ENCODE data around the gene FBXL16. TPM values are rescaled to one million over a fixed set of nuclear protein-coding genes. Genes with fewer than 3 reads are reported as not detected.

The FBXL16 gene
- total and polyA plus RNA-seq, 2 of the 13 experiments (the other 11 are each of a cell fraction or from before 2014, with no cell fraction given), result 0.22 to 2.0 TPM

DNA sequence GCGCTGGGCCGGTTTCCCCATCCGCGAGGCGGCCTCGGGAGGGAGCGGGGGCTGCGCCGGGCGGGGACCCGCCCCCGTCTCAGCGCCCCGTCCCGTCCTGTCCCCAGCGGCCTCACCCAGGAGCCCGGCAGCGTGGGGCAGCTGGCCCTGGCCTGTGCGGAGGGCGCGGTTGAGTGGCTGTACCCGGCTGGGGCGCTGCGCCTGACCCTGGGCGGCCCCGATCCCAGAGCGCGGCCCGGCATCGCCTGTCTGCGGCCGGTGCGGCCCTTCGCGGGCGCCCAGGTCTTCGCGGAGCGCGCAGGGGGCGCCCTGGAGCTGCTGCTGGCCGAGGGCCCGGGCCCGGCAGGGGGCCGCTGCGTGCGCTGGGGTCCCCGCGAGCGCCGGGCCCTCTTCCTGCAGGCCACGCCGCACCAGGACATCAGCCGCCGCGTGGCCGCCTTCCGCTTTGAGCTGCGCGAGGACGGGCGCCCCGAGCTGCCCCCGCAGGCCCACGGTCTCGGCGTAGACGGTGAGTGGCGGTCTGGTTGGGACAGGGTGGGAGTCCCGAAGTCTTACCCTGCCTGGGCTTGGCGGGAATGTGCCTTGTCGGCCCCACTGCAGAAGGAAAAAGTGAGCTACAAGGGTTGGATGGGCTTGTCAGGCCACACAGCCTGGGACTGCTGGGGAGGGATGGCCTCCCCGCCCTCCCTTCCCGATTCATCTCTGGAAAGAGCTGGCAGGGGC, 10.0 kb upstream of the FBXL16 start (continued):
- TF ChIP-seq ZNF546 (CRISPR knock-in tag; conservative IDR thresholded peaks at IDR 0.05), result peak; percentile 24; the same call in 1 of the 2 replicates
- TF ChIP-seq NFKBIZ (CRISPR knock-in tag; IDR thresholded peaks at IDR 0.05), result no peak
- no peak for TF ChIP-seq SRF (IDR thresholded peaks at IDR 0.05; ENCODE audit: low read depth, low read length)
- peak; percentile 54; the same call in 1 of the 2 replicates for TF ChIP-seq ZFY (CRISPR knock-in tag; IDR thresholded peaks at IDR 0.05)
- TF ChIP-seq ZNF142 (CRISPR knock-in tag; IDR thresholded peaks at IDR 0.05), result no peak
- TF ChIP-seq ZC3H4 (CRISPR knock-in tag; IDR thresholded peaks at IDR 0.05; ENCODE audit: borderline replicate concordance), result no peak
- no peak for TF ChIP-seq ZNF564 (CRISPR knock-in tag; IDR thresholded peaks at IDR 0.05)
- no peak for TF ChIP-seq ZFP41 (CRISPR knock-in tag; IDR thresholded peaks at IDR 0.05; ENCODE audit: borderline replicate concordance)
- TF ChIP-seq ZNF230 (CRISPR knock-in tag; IDR thresholded peaks at IDR 0.05), result no peak
- no peak for TF ChIP-seq DR1 (CRISPR knock-in tag; IDR thresholded peaks at IDR 0.05)
- no peak for TF ChIP-seq NFYC (CRISPR knock-in tag; IDR thresholded peaks at IDR 0.05)
- no peak for TF ChIP-seq PHF20 (CRISPR knock-in tag; IDR thresholded peaks at IDR 0.05)
- no peak for TF ChIP-seq BRCA1 (CRISPR knock-in tag; IDR thresholded peaks at IDR 0.05)
- TF ChIP-seq THAP11 (CRISPR knock-in tag; IDR thresholded peaks at IDR 0.05), result no peak
- TF ChIP-seq, protein P1, sequence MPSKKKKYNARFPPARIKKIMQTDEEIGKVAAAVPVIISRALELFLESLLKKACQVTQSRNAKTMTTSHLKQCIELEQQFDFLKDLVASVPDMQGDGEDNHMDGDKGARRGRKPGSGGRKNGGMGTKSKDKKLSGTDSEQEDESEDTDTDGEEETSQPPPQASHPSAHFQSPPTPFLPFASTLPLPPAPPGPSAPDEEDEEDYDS (CRISPR knock-in tag; IDR thresholded peaks at IDR 0.05), result no peak
- TF ChIP-seq ZMYM3 (CRISPR knock-in tag; IDR thresholded peaks at IDR 0.05), result no peak
- TF ChIP-seq U2AF1 (optimal IDR thresholded peaks at IDR 0.05; ENCODE audit: low read depth, low read length), result no peak
- TF ChIP-seq TEF (CRISPR knock-in tag; IDR thresholded peaks at IDR 0.05), result no peak
- peak; percentile 75; the same call in 1 of the 2 replicates for TF ChIP-seq ZNF446 (CRISPR knock-in tag; IDR thresholded peaks at IDR 0.05)
- TF ChIP-seq SRSF1 (optimal IDR thresholded peaks at IDR 0.05; ENCODE audit: low read depth, low read length), result peak; percentile 59
- no peak for TF ChIP-seq CREM (IDR thresholded peaks at IDR 0.05)
- no peak for TF ChIP-seq CREM (CRISPR knock-in tag; IDR thresholded peaks at IDR 0.05)
- TF ChIP-seq ZNF572 (CRISPR knock-in tag; IDR thresholded peaks at IDR 0.05), result no peak
- TF ChIP-seq ZNF557 (CRISPR knock-in tag; IDR thresholded peaks at IDR 0.05), result no peak
- TF ChIP-seq ZNF746 (CRISPR knock-in tag; IDR thresholded peaks at IDR 0.05), result no peak
- TF ChIP-seq TCF7L2 (IDR thresholded peaks at IDR 0.05; ENCODE audit: low read depth, low read length), result no peak
